CD4-positive, alpha-beta T cell treated with Interleukin-1 beta for 1 hour (primary cell): Measurements from ENCODE around the gene NXF2B.
A peak's percentile ranks its signal among the peaks of the same experiment; 100 is the strongest.
"Not testable (repeated sequence)": the region's sequence is repeated elsewhere in the genome, so short reads cannot be mapped to it uniquely, and the experiment has no call there.

Experiments
- DNase-seq, 2 donors: peaks; one replicate each; pipeline ENCODE4 v3.0.0-alpha.2; 2020 to 2022

Gene NXF2B, protein sequence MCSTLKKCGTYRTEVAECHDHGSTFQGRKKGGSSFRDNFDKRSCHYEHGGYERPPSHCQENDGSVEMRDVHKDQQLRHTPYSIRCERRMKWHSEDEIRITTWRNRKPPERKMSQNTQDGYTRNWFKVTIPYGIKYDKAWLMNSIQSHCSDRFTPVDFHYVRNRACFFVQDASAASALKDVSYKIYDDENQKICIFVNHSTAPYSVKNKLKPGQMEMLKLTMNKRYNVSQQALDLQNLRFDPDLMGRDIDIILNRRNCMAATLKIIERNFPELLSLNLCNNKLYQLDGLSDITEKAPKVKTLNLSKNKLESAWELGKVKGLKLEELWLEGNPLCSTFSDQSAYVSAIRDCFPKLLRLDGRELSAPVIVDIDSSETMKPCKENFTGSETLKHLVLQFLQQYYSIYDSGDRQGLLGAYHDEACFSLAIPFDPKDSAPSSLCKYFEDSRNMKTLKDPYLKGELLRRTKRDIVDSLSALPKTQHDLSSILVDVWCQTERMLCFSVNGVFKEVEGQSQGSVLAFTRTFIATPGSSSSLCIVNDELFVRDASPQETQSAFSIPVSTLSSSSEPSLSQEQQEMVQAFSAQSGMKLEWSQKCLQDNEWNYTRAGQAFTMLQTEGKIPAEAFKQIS

GRCh38 chrX:102439908-102440307, at the start of gene NXF2B:
TSS of gene NXF2B (minus strand) at chrX:102440008. CDS start at chrX:102380036, 59,972 bp downstream.
- not testable (repeated sequence) for DNase-seq

- DNase-seq = not testable (repeated sequence)
Observed at GRCh38 chrX:102478765-102479164, 39.0 kb upstream of the NXF2B start.

DNA sequence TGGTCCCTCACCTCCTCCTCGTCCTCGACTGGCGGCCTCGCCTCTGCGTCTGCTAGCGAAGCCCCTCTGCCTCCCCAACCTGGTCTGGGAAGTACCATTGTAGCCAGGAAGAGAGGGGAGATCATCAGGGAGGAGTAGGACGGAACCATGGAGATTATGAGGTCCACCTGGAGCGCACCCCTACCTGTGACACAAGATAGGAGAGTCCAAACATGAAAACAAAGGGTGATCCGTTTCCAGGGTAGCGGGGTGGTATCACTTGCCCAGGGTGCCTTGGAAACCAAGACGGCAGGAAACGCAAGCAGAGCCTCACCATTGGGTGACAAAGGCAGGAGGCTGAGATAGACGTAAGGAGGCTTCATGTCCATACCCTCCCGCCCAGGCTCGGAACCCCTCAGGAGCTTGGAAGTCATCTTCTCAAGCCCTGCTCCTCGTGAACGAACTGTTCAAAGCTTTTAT, 32.0 kb upstream of the NXF2B start, which contains the start of gene TCP11X2:
Gene TCP11X2 (minus strand): TSS at position 51 of the 459 bp plus-strand sequence.
- not testable (repeated sequence) for DNase-seq

- DNase-seq = not testable (repeated sequence)
Observed at GRCh38 chrX:102470215-102470614, 30.4 kb upstream of the NXF2B start.

DNA sequence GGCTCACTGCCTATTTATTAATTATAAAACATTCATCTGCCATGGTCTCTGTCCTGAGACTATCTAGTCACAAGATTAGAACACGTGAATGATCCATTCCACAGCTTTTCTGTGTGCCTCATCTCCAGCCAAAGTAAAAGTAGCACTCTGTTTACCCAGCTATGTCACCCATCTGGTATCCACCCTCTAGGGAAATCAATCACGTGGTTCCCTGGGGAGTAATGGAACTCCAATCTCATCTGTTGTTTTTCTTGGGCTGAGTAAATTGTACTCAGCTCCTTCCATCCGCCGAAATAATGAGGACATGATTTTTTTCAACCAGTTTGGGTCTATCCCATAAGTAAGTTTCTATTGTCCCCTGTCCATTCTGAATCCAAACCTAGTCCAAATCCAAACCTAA, 18.8 kb upstream of the NXF2B start:
- not testable (repeated sequence) for DNase-seq

DNA sequence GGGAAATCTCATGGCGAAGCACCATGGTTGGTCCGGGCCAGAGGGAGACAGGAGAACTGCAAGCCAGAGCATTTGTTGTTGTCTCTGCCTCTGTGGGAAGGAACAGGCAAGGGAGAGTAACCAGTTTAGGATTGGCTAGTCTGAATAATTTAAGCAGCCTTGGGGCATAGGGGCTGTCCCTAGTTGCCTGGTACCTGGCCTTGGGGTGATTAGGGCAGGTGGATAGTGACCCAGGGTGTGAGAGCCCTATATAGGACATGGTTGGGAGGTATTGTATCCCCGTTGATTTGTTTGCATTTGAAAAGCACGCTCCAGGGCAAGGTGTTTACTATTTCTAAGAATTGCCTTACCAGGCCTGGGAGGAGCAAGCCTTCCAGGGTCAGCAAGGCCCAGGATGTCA, 25.3 kb downstream of the NXF2B start:
- not testable (repeated sequence) for DNase-seq

GRCh38 chrX:102345916-102346315, 93.9 kb downstream of the NXF2B start:
- DNase-seq = peak; percentile 30 to 57

DNA sequence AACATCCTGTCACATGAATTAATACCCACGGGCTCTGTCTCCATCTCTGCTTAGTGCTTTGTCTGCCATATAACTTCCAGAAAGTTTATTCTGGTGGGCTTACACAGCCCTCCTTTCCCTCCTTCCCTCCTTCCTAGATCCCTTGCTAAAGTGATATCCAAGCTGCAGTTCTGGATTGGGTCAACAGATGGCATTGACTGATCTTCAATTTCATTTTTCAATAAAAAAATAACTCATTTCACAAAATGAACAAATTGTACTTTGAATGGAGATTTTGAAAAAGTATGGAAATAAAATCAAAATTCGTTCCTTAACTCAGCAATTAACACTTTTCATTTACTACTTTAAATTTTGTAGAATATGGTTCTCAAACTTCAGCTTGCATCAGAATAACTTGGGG, 97.9 kb downstream of the NXF2B start:
- no peak for DNase-seq

DNA sequence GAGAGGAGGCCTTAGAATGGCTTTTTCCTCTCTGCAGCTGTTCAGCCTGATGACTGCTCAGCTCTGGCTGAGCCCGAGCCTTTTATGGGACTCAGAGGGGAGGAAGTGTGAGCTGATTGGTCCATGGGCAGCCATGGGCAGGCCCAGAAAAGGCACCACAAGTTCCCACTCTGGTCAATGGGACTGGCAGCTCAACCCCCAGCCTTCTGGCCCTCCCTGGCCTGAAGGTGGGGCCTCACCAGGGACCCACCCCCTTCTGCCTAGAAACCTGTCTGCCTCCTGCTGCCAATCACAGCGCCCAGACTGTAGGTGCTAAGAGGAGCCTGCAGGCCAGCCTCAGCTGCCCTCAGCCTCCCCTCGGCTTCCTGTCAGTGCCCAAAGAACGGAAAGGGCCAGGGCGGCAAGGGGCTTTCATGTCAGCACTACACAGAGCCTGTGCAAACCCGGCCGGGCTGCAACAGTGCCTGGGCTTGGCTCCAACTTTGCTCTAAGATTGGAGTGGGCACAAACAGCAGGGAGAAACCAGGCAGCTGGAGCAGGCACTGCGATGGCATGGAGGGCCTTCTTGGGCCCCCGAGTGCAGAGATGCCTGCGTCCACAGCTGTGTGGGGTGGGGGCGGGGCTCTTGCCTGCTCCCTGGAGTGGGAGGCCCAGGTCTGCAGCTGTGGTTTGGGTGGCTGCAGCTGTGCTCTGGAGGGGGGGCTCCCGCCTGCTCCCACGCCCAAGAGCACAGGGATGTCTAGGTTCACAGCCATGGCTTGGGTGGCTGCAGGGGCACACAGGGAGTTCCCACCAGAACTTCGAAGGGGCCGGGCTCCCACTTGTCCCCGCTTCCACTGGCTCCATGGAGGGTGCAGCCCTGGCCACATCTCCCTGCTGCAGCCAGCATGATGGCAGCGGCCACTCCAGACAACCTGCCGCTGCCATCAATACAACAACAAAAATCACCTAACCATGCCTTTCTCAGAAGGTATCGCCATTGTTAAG, 100.2 kb downstream of the NXF2B start:
- DNase-seq = peak; percentile 17 to 47

DNA sequence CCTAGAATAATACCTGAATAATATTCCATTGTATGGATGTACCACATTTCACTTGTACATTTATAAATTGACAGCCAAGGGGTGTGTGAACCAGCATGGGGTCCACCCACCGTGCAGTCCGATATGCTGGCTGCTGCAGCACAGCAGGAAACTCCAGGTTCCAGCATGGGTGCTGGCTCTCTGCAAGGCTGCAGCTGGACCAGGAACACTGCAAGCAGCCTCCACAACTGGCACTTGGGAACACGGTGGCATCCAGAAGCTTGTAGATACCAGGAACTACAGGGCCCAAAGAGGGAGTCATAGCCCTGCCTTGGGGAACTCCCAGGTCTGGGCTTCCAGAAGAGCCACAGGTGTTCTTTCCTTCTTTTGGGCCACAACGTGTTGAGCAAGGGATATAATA, 101.6 kb downstream of the NXF2B start:
- no peak for DNase-seq
